ENCODE measurements around the gene SNF8.

- TF ChIP-seq CTCF (IDR thresholded peaks at IDR 0.05) (no peak), POLR2A (IDR thresholded peaks at IDR 0.05) (no peak)
Measured at GRCh38 chr17:48925991-48926342, 18.7 kb downstream of the SNF8 start.

Measured in heart left ventricle (tissue), 13 donors.